ENCODE results near the gene KNTC1. TPM values are rescaled to one million over a fixed set of nuclear protein-coding genes. Genes with fewer than 3 reads are reported as not detected.
"Not testable (repeated sequence)": the region's sequence is repeated elsewhere in the genome, so short reads cannot be mapped to it uniquely, and the experiment has no call there.

Gene KNTC1
- total RNA-seq, 4 donors from 2014 or later: 7.4 to 61.5 (median 13.9) TPM

GRCh38 chr12:122503783-122504590 lies 23.1 kb upstream of the KNTC1 start:
- no peak for TF ChIP-seq POLR2A (IDR thresholded peaks at IDR 0.05)
- TF ChIP-seq, protein P1, sequence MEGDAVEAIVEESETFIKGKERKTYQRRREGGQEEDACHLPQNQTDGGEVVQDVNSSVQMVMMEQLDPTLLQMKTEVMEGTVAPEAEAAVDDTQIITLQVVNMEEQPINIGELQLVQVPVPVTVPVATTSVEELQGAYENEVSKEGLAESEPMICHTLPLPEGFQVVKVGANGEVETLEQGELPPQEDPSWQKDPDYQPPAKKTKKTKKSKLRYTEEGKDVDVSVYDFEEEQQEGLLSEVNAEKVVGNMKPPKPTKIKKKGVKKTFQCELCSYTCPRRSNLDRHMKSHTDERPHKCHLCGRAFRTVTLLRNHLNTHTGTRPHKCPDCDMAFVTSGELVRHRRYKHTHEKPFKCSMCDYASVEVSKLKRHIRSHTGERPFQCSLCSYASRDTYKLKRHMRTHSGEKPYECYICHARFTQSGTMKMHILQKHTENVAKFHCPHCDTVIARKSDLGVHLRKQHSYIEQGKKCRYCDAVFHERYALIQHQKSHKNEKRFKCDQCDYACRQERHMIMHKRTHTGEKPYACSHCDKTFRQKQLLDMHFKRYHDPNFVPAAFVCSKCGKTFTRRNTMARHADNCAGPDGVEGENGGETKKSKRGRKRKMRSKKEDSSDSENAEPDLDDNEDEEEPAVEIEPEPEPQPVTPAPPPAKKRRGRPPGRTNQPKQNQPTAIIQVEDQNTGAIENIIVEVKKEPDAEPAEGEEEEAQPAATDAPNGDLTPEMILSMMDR (IDR thresholded peaks at IDR 0.05): no peak
- no peaks in the 10 kb centered on the region for H3K9me3 ChIP-seq
- H3K4me1 ChIP-seq: no peaks in the 10 kb centered on the region
- H3K36me3 ChIP-seq: no peaks in the 10 kb centered on the region
- DNase-seq: no peak
- no peaks in the 10 kb centered on the region for H3K27me3 ChIP-seq
- no peak overlapping the region for H3K27ac ChIP-seq
- no peak overlapping the region for H3K4me3 ChIP-seq
- intact Hi-C loops (cut with DNase I; ENCODE audit: low total_unique reads): no loop called here

DNA sequence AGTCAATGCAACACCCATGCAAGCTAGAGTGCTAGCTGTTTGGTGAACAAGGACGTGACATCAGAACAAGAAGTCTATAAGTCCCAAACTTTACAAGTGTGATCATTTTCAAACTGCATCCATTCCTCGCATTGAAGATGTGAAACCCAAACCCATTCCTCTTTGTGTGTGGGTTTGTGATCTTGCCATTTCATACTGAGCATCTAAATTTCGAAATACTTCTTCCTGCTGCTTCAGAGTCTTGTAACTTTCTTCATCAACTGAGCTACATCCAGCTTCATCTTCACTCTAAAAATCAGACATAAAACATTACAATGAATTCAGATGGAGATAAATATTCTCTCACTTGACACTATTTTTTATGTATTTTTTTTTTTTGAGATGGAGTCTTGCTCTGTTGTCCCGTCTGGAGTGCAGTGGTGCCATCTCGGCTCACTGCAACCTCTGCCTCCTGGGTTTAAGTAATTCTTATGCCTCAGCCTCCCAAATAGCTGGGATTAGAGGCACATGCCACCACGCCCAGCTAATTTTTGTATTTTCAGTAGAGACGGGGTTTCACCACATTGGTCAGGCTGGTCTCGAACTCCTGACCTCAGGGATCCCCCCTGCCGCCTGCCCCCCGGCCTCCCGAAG lies 21.5 kb upstream of the KNTC1 start:
- no peak overlapping the region for H3K27ac ChIP-seq
- no peak for DNase-seq
- intact Hi-C loops (cut with DNase I; ENCODE audit: low total_unique reads): no loop called here
- no peaks in the 10 kb centered on the region for H3K9me3 ChIP-seq
- TF ChIP-seq, protein P1 (IDR thresholded peaks at IDR 0.05): no peak
- no peaks in the 10 kb centered on the region for H3K4me1 ChIP-seq
- H3K4me3 ChIP-seq: no peak overlapping the region
- H3K27me3 ChIP-seq: no peaks in the 10 kb centered on the region
- H3K36me3 ChIP-seq: no peaks in the 10 kb centered on the region

GRCh38 chr12:122506393-122506938 lies 20.6 kb upstream of the KNTC1 start:
- Histone ChIP-seq H3K9me3 (no peaks in the 10 kb centered on the region), H3K4me3 (no peak overlapping the region), H3K4me1 (no peaks in the 10 kb centered on the region), H3K27me3 (no peaks in the 10 kb centered on the region), H3K36me3 (no peaks in the 10 kb centered on the region), H3K27ac (no peak overlapping the region)
- intact Hi-C loops (cut with DNase I; ENCODE audit: low total_unique reads): no loop called here
- no peak for TF ChIP-seq POLR2A (IDR thresholded peaks at IDR 0.05)
- TF ChIP-seq, protein P1 (IDR thresholded peaks at IDR 0.05): no peak
- no peak for DNase-seq

- no peaks in the 10 kb centered on the region for H3K27me3 ChIP-seq
- H3K4me1 ChIP-seq: no peaks in the 10 kb centered on the region
- TF ChIP-seq, protein P1 (IDR thresholded peaks at IDR 0.05): no peak
- TF ChIP-seq POLR2A (IDR thresholded peaks at IDR 0.05): no peak
- H3K4me3 ChIP-seq: no peak overlapping the region
- no peak overlapping the region for H3K27ac ChIP-seq
- no peak for DNase-seq
- intact Hi-C loops (cut with DNase I; ENCODE audit: low total_unique reads): no loop called here
- no peaks in the 10 kb centered on the region for H3K9me3 ChIP-seq
- no peaks in the 10 kb centered on the region for H3K36me3 ChIP-seq
These were observed 18.9 kb upstream of the KNTC1 start for GRCh38 chr12:122508163-122508562.

DNA sequence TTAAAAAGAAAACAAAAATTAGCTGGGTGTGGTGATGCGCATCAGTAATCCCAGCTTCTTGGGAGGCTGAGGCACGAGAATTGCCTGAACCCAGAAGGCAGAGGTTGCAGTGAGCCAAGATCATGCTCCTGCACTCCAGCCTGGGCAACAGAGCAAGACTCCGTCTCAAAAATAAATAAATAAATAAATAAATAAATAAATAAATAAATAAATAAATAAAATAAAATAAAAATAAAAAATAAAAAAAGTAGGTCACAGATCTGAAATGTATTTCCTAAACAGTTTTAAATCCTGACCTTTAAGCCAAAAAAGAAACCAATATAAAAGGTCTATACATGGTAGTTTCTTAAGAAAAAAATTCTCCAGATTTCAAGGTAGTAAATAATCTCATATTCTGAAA lies 14.0 kb upstream of the KNTC1 start:
- H3K4me1 ChIP-seq; intact Hi-C loops (cut with DNase I; ENCODE audit: low total_unique reads); DNase-seq; H3K27me3 ChIP-seq; H3K27ac ChIP-seq; H3K4me3 ChIP-seq; H3K9me3 ChIP-seq; H3K36me3 ChIP-seq: not testable (repeated sequence)

All from uterus (tissue), 4 donors.